ENCODE data around the gene PTCRA. TPM values are rescaled to one million over a fixed set of nuclear protein-coding genes. Genes with fewer than 3 reads are reported as not detected.

Gene PTCRA
- total and polyA plus RNA-seq, 2 donors from 2014 or later: not detected

DNA sequence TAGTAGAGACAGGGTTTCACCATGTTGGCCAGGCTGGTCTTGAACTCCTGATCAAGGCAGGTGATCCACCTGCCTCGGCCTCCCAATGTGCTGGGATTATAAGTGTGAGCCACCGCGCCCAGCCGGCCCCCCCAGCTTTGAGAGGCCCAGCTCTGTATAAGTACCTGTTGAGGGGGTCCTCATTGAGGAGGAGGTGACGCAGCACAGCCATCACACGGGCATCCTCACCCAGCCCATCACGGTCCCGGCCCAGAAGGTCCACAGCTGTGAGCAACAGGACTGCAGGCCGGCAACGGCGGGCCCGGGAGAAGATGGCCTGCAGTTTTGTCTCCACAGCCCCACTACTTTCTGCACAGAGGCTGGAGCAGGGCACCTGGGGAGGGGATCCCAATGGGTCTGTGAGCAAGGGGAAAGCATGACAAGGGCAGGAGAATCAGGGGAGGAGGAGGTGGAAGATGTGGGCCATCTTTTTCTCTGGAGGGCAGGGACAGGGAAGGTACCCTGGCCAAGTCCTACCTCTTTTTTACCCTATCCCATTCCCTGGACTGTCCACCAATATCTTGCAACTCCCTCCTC is 52.4 kb downstream of the PTCRA start:
- no peaks in the 10 kb centered on the region for H3K9me3 ChIP-seq (ENCODE audit: control insufficient read depth in 2 of 3, insufficient read depth in 1 of 3, low read length in 3 of 3)
- H3K27ac ChIP-seq (ENCODE audit: low read depth in 2 of 2, low read length in 2 of 2): no peak overlapping the region
- H3K4me1 ChIP-seq (ENCODE audit: control insufficient read depth in 2 of 3, insufficient read depth in 2 of 3, low read depth in 1 of 3, low read length in 3 of 3): no peaks in the 10 kb centered on the region
- no peaks in the 10 kb centered on the region for H3K27me3 ChIP-seq (ENCODE audit: control insufficient read depth, insufficient read depth, low read length)
- H3K4me3 ChIP-seq (ENCODE audit: low read length in 3 of 3): no peak overlapping the region
- TF ChIP-seq, protein P1, sequence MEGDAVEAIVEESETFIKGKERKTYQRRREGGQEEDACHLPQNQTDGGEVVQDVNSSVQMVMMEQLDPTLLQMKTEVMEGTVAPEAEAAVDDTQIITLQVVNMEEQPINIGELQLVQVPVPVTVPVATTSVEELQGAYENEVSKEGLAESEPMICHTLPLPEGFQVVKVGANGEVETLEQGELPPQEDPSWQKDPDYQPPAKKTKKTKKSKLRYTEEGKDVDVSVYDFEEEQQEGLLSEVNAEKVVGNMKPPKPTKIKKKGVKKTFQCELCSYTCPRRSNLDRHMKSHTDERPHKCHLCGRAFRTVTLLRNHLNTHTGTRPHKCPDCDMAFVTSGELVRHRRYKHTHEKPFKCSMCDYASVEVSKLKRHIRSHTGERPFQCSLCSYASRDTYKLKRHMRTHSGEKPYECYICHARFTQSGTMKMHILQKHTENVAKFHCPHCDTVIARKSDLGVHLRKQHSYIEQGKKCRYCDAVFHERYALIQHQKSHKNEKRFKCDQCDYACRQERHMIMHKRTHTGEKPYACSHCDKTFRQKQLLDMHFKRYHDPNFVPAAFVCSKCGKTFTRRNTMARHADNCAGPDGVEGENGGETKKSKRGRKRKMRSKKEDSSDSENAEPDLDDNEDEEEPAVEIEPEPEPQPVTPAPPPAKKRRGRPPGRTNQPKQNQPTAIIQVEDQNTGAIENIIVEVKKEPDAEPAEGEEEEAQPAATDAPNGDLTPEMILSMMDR (IDR thresholded peaks at IDR 0.05; ENCODE audit: borderline replicate concordance, extremely low read depth, insufficient read depth): no peak
- intact Hi-C loops (cut with DNase I): no loop called here
- peaks cover 0 to 18% (median 3%) of the 10 kb centered on the region in 3 donors for H3K36me3 ChIP-seq (ENCODE audit: control insufficient read depth in 2 of 3, insufficient read depth in 3 of 3, low read length in 3 of 3)
- DNase-seq (no peak), FAIRE-seq (no peak)
- no peak overlapping the region for H3K9ac ChIP-seq (ENCODE audit: low read length in 3 of 3)

DNA sequence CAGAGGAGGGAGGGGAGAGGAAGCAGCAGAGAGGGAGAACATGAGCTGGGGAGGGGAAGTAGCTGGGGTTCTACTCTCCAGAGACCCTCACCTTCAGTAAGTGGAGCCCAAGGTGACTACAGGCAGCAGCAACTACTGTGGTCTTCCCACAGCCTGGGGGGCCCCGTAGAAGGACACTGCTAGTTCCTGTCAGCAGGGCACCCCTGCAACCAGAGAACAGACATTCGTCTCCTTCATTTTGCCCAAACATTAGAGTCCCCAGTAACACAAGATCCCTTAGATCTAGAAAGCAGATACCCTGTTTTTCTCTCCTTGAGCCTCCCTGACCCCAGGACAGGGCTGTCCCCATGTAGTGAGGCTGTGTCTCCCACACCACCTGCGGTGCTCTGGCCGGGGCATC is 52.9 kb downstream of the PTCRA start:
- TF ChIP-seq, protein P1 (IDR thresholded peaks at IDR 0.05; ENCODE audit: borderline replicate concordance, extremely low read depth, insufficient read depth): no peak
- FAIRE-seq (no peak), DNase-seq (no peak)
- H3K9ac ChIP-seq (ENCODE audit: low read length in 3 of 3): no peak overlapping the region
- H3K4me3 ChIP-seq (ENCODE audit: low read length in 3 of 3): no peak overlapping the region
- H3K27me3 ChIP-seq (ENCODE audit: control insufficient read depth, insufficient read depth, low read length): no peaks in the 10 kb centered on the region
- no peak overlapping the region for H3K27ac ChIP-seq (ENCODE audit: low read depth in 2 of 2, low read length in 2 of 2)
- intact Hi-C loops (cut with DNase I): no loop called here
- H3K36me3 ChIP-seq (ENCODE audit: control insufficient read depth in 2 of 3, insufficient read depth in 3 of 3, low read length in 3 of 3): peaks cover 0 to 18% (median 5%) of the 10 kb centered on the region in 3 donors
- no peaks in the 10 kb centered on the region for H3K4me1 ChIP-seq (ENCODE audit: control insufficient read depth in 2 of 3, insufficient read depth in 2 of 3, low read depth in 1 of 3, low read length in 3 of 3)
- H3K9me3 ChIP-seq (ENCODE audit: control insufficient read depth in 2 of 3, insufficient read depth in 1 of 3, low read length in 3 of 3): no peaks in the 10 kb centered on the region

DNA sequence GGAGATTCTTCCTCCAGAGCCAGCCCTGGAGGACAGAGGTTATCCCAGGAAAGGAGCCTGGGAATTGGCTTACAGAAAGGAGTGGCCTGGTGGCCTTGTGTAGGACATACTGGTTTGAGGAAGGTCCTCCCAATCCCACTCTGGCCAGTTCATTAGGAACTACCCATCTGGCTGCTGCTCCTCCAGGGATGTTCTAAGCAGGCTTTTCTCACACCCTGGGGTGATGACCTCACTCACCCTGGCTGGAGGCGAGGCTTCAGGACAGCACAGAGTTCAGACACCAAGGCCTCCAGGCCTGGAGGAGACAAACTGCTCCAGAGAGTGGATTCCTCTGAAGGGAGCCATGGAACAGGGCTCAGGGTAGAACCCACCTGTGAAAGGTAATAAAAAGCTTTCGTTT is 53.6 kb downstream of the PTCRA start:
- TF ChIP-seq, protein P1 (IDR thresholded peaks at IDR 0.05; ENCODE audit: borderline replicate concordance, extremely low read depth, insufficient read depth): no peak
- intact Hi-C loops (cut with DNase I): no loop called here
- Histone ChIP-seq H3K4me1 (ENCODE audit: control insufficient read depth in 2 of 3, insufficient read depth in 2 of 3, low read depth in 1 of 3, low read length in 3 of 3) (no peaks in the 10 kb centered on the region), H3K36me3 (ENCODE audit: control insufficient read depth in 2 of 3, insufficient read depth in 3 of 3, low read length in 3 of 3) (peaks cover 0 to 18% (median 5%) of the 10 kb centered on the region in 3 donors), H3K4me3 (ENCODE audit: low read length in 3 of 3) (no peak overlapping the region), H3K9me3 (ENCODE audit: control insufficient read depth in 2 of 3, insufficient read depth in 1 of 3, low read length in 3 of 3) (no peaks in the 10 kb centered on the region), H3K27ac (ENCODE audit: low read depth in 2 of 2, low read length in 2 of 2) (no peak overlapping the region), H3K27me3 (ENCODE audit: control insufficient read depth, insufficient read depth, low read length) (no peaks in the 10 kb centered on the region), H3K9ac (ENCODE audit: low read length in 3 of 3) (no peak overlapping the region)
- FAIRE-seq (no peak), DNase-seq (no peak)

DNA sequence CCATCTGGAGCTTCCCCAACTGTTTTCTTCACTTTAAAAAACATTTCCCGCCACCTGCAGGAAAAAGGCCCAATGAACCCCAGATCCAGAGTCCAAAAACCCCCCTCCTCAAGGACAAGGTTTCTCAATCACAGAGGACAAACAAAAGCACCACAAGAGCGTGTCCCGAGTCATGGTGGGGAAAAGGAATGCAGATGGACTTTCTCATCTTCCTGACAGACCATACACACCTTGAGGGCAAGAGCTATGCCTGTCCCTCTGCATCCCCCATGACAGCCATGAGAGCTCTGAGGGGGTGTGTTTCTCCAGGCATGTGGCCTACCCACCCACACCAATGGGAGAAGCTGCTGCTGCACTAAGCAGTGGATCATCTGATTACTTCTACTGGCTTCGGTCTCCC is 54.1 kb downstream of the PTCRA start:
- intact Hi-C loops (cut with DNase I): no loop called here
- Histone ChIP-seq H3K9me3 (ENCODE audit: control insufficient read depth in 2 of 3, insufficient read depth in 1 of 3, low read length in 3 of 3) (no peaks in the 10 kb centered on the region), H3K4me1 (ENCODE audit: control insufficient read depth in 2 of 3, insufficient read depth in 2 of 3, low read depth in 1 of 3, low read length in 3 of 3) (no peaks in the 10 kb centered on the region), H3K27me3 (ENCODE audit: control insufficient read depth, insufficient read depth, low read length) (no peaks in the 10 kb centered on the region), H3K36me3 (ENCODE audit: control insufficient read depth in 2 of 3, insufficient read depth in 3 of 3, low read length in 3 of 3) (peaks cover 0 to 18% (median 3%) of the 10 kb centered on the region in 3 donors), H3K4me3 (ENCODE audit: low read length in 3 of 3) (no peak overlapping the region), H3K9ac (ENCODE audit: low read length in 3 of 3) (no peak overlapping the region), H3K27ac (ENCODE audit: low read depth in 2 of 2, low read length in 2 of 2) (no peak overlapping the region)
- TF ChIP-seq, protein P1 (IDR thresholded peaks at IDR 0.05; ENCODE audit: borderline replicate concordance, extremely low read depth, insufficient read depth): no peak
- DNase-seq: no peak
- FAIRE-seq: no peak
